HG03575 (cell line): ENCODE data around the gene NHSL2.

ENCODE experiments used
- ATAC-seq: cut with Tn5 transposase; IDR thresholded peaks from one replicate; pipeline ENCODE4 v1.9.1; 2021; ENCODE audit not compliant: unreplicated experiment, insufficient number of reproducible peaks, low FRiP score; ENCODE audit errors: extremely low read depth

Gene NHSL2

DNA sequence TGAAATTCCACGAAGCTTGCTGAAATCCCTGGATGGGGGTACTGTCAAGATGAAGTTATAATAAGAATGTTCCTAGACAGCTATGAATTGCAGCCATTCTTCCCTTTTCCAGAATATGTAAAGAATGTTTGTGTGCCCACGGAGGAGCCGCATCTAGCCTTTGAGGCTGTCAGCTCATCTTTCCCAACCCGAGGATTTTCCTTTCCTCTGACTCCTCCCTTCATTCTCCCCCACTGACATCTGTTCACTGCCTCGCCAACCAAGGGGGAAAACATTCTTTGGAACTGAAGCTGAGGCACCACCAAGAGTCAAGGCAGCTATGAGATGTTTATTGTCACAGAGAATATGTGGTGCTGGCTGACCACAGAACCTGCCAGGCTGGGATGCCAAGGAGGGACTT is 8.8 kb downstream of the NHSL2 start:
- ATAC-seq = no peak

DNA sequence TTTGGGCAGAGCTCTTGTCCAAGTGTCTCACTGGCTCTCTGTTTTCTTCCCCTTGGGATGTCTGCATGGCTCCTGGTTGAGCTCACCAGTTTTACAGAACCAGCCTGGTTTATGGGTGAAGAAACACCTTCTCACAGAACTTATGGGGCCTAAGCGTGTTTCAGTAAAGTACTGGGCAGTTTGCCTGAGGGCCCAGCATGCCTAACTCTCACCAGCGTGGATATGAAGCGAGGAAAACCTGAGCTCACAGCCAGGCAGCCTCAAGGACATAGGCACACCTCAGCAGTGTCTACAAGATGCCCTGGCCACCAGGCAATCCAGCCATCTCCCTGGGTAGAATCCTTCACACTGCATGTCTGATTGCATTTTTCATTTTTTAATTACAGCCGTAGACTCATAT is 9.2 kb downstream of the NHSL2 start:
- ATAC-seq = no peak

DNA sequence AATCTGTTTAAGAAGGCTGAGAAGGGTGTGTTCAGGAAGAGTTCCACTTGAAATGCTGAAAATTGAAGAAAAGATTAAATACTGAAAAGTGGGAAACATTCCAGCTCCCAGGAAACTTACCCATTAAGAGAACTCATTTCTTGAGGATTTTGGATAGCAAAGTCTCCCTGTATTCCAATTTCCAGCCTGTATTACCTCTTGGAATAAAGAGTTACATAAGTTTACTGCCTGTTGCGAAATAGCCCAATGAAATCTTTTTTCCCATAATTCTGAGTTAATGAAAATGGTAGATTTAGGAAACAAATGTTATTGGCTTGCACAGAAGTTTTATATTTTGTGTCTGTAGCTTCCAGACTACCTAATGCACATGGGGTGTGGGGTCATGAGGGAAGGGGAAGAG is 12.0 kb downstream of the NHSL2 start:
- no peak for ATAC-seq

DNA sequence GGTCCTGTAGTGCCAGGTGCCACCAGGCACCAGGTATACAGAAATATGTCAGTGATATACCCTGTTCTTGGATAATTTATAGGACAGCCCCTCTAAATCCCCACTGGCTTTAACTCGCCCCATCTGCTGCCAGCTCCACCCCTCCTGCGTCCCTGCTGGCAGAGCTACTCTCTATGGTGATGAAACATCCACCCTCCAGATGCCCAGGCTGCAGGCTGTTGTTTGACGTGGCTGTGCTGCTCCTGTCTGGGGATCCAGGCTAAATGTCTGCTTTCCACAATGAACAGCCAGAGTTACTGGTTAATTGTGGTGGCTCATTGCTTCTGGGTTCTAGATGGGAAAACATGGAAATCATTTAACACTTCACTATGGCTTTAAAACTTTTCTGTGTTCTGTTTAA is 12.9 kb downstream of the NHSL2 start:
- ATAC-seq = no peak

DNA sequence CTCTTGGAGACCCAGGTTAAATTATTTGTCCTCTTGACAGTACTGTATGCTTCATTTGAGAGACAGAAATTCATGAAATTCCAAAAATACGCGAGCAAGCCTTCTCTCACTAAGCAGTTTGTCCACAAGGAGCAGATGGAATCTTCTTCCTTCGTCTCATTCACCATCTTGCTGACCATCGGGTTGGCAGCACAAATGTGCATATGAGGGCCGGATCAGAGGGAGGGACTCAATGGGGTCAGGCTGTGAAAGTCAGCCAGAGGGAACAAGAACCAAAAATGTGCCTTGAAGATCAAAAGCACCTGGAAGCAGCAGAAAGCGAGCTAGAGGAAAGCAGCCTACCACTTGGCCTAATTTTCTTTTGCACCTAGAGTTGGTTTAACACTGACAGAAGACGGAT is 16.4 kb downstream of the NHSL2 start:
- ATAC-seq = no peak

DNA sequence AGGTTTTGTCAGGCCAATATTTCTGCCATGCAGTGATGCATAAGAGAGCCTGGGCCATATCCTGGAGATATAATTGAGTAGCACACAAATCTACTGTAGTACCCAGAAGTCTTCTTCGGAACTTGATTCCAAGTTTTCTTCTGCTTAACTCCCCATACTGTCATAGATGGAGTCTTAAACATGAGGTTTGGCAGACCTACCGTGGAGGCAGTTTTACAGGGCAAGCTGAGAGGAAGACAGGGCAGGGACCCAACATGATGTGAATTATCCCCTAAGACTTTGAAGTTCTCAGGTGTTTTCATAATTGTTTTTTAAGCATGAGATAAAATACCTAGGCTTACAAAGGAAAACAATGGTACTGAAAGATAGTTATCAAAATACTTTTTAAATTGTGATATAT is 18.2 kb downstream of the NHSL2 start:
- ATAC-seq = no peak

DNA sequence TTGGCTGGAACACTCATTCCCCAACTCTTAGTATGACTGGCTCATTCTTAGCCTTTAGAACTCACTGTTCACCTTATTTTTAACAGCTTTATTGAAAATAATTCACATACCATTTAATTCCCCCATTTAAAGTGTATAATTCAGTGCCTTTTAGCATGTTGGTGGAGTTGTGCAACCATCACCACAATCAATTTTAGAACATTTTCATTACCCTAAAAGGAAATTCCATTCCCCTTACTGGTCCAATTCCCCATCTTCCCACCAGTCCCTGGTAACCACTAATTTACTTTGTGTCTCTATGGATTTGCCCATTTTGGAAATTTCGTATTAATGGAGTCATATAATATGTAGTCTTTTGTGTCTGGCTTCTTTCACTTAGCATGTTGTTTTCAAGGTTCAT is 19.7 kb downstream of the NHSL2 start:
- no peak for ATAC-seq

DNA sequence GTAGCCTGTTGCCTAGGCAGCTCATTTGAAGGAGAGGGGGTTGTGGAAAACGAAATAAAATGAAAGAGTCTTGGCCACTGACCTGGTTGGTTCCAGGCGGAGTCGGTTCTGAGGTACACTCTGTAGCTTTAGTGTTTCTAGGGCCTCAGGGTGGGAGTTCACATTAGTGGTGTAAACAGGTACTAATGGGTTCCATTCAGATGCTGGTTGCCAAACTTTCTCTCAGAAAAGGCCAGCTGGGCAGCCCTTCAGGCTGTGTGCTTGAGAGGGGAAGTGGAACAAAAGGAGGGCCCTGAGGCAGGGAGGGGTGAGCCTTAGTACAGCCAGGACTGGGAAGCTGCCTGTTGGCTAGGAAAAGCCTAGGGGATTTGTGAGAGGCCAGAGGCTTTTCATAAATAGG is 24.8 kb downstream of the NHSL2 start:
- no peak for ATAC-seq

DNA sequence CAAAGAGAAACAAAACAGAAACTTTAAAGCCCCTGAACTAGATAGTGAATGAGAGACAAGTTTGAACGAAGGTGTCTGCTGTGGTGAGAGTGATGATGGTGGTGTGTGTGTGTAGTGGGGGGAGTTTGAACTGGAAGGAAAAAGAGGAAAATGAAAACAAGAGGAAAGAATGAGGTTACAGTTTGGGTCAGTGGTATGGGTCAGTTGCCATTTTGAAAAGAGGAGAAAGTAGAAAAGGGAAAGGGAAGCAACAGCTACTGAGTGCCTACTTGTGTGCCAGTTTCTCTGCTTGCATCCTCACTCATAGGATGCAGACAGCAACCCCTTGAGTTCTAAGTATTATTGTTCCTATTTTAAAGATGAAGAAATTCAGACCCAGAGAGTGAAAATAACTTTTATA is 26.0 kb downstream of the NHSL2 start:
- ATAC-seq = no peak

DNA sequence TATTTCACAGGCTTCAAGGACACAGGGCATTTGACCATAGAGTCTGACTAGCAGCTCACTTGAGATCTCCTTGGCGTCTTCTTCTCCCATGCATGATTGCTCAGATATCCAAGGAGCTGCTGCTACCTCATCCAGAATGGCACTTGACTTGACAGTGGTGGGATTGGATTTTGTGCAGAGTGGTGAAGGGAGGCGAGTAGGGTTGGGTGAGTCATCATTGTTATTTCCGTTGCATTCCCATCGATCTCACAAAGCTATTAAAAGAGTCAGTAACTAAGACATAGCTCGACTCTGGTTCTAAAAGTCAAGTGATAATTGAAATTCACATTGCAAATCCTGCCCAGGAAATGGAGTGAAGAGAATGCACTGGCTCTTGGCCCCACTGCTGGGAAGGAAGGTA is 27.7 kb downstream of the NHSL2 start:
- ATAC-seq = no peak

DNA sequence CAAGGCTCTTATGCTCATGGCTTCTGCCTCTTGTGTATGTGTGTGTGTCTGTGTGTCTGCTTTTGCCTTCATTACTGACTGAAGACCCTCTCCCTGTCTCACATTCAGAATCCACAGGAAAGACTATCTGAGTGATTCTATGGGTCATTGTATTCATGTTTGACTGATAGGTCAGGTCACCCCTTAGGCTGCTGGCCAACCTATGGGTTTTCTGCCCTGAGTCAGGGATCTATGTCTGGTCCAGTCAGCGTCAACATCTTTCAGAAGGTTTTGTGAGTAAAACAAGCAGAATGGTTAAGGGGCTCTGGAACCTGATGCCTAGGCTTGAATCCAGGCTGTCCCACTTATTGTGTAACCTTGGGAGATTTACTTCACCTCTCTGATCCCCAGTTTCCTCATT is 30.5 kb downstream of the NHSL2 start:
- no peak for ATAC-seq

DNA sequence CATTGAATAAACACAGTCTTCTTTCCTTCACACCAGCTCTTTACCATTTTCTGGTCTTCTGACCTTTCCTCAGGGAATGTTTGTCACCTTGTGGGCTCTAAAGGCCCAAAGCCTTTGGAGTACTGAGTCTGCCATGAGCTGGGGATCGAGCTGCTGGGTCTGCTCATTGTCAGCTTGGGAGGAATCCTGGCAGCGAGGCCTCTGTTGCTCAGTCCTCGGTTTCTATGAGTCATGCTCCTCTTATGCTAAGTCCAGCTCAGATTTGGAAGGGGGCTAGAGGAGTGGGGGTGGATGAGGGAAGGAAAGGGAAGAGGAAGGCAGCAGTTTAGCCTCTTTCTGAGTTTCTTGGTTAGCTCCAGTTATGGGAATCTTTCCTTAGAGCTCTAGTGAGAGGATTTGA is 31.1 kb downstream of the NHSL2 start:
- ATAC-seq = no peak

DNA sequence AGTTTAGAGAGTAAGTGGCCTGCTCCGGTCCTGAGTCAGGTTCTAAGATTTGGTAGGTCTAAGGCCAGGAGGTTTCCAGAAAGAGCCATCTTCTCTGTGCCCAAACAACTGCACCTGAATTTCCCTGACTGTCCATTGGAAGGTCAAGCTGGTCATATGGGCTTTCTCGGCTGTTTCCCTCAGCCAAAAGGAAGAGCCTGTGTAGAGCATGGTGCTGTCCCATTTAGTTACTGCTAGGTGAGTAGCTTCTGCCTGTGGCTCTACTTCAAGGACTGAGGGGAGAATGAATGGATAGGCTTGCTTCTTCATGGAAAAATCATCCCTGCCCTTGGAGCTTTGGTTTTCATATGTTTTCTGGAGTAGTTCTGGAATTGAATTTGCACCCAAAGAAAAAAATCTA is 33.7 kb downstream of the NHSL2 start:
- ATAC-seq = no peak

DNA sequence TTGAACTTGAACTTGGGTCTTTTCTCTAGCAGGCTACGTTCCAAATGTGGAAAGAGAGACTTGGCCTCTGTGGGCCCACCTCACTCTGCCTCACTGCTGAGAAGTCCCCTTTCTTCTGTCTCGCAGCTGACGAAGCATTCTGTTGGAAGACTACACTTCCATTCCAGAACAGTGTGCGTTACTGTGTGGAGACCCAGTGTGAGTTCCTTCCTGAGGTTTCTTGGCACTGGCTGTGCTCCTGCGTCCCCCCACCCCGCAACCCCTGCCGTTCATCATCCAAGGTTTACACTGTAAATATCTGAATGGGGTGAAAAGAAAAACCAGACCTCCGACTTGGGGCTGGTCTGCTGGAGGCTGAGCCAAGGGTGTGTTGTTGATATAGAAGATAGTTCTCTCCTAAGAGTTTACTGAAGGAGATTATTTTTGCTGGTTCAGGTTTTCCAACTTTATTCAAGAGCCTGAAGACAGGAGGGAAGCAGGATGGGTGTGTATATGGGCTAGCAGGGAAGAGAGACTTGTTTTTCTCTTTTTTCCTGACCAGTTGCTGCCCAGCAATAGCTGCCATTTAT is 34.7 kb downstream of the NHSL2 start:
- no peak for ATAC-seq

DNA sequence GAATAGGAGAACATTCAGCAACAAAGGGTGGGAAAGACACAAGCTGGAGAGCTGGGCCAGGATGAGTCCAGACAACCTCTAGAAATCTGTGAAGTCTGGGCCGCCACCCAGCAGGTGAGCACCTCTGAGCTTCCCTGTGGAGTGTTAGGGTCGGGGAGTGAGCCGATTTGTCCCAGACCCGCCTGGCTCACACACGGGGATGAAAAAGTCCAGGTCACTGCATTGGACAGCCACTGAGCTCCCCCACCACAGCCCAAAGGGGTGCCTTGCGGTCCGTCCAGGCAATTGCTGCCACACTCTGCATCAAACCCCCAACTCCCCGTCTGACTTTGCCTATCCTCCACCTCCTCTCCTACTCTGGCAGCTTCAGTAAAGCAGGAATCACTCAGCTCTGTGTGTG is 38.7 kb downstream of the NHSL2 start:
- ATAC-seq = no peak

DNA sequence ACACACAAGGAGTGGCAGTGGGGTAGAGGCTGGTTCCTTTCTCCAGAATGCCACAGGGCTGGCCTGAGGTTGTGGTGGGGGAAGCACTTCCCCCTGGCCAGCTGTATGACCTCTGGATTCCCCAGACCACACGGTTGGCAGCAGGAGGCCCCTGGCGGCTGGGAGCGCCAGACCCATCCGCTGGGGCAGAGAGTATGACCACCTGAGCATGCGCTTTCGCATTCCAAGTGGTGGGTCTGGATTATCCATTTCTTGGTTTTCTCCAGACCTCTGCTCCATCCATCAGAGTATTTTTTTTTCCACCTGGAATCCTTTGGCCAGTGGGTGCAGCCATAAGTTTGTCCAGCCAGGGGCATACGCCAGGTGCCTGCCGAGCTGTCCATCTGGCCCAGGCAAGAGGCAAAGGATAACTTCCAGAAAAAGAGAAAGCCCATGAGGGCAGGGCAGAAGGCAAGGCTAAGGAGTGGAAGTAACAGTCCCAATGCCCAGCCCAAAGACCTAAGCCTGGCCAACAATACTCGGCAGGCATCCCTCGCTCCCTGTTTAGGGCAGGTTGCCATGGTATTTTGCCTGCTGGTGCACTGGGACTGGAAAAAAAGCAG is 39.3 kb downstream of the NHSL2 start:
- ATAC-seq = no peak

DNA sequence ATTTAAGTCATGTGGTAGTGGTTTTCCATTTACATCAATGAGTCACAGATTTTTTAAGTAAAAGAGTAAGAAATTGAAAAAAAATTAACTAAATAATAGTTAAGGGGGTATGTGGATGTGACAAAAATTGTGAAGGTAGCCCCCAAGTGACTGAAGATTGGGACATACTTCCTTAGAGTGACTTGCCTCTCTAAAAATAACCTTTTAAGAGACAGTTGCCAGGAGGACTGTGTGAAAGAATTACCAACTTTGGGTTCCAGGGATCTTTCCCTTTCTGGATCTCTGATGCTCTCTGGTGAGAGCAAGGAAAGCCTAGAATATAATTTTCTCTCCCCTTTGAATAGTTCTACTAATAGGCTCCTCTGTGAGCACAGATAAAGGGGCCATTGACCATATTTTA is 42.7 kb downstream of the NHSL2 start:
- ATAC-seq = no peak

DNA sequence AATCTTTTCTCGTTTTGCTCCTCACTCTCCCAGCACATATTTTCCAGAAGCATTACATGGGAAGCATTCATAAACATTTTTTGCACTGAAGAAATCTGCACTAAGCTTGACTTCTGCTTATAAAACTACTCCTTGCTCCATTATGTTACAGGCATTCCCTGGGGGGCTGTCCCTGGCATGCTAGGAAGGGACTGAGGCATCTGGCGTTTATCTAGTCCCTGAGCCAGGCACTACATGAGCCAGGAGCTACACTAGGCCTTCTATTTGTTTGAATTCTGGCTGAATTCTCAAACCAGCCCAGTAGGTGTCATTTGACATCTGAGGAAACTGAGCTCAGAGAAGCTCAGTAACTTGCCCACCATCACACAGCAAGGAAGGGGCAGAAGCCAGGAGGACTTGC is 43.3 kb downstream of the NHSL2 start:
- no peak for ATAC-seq

DNA sequence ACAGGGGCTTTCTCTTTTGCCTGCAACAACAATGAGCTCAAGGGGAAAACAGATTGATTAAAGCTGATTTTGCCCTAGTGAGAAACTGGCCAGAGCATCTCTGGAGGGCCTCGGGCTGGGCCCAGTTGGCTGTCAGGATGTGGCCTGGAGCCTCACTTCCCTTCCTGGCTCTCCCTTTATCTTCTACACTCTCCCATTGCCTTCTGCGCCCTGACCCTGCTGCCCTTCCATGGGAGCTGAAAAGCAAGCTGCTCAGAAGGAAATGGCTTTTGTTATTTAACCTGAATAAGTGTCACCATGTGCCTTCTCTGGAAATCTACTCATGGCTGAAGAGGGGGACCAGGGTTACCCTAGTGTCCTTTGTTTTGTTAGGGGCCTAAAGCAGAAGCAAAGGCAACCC is 43.8 kb downstream of the NHSL2 start:
- no peak for ATAC-seq

DNA sequence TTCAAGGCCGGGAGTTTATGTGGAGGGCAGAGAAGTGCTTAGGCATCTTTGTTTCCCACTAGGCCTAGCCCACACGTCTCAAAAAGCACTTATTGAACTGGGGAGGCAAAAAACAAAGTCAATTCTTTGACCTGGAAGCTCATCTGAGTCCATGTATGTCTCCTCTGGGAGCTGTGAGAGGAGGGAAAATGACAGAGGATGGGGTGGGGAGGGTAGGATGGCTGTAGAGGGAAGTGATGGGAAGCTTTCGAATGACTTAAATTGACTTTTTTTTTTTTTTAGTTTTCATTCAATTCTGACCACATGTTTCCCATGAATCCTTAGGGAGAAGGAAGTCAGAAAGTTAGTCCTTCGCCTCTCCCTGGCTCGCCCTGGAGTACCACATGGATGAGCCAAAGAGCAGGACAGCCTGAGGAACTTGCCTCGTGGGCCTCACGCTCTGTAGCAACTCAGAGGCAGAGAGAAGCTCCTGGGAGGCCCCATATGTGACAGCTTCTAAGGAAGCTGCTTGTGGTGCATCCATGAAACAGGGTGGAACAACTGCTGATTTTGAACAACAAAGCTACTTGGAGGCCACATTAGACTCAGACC is 45.0 kb downstream of the NHSL2 start:
- no peak for ATAC-seq

DNA sequence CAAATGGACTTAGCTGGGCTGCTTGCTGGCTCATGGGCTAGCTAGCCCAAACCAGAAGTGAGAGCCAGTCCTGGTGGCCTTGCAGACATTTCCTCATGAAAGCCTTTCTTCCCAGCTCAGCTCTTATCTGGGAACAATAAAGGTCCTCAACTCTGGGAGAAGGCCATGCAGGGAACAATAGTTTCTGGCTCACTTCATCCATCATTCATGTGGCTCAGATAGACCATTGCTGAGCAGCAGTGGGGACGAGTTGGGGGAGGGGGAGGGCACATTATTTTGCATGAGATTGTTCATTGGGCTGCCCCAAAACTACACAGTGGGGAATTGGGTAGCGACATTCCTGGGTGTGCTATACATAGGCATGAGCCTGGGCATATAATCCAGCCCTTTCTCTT is 47.6 kb downstream of the NHSL2 start:
- ATAC-seq = no peak
